Spleen (tissue), 11 donors: ENCODE results near the gene LYPD3. TPM values are rescaled to one million over a fixed set of nuclear protein-coding genes. Genes with fewer than 3 reads are reported as not detected.

Source experiments
- DNase-seq: peaks from one replicate; pipeline ENCODE4 v3.0.0-alpha.2; 2020
- H3K27ac ChIP-seq, 8 donors: fragments of 200-600 bp; sonication (generic) in 7 of 8; 1 replicate in 4 of 8; 2 replicates in 4 of 8; pipeline versions ENCODE4 v1.5.0 to v1.8.0; 2016 to 2021; ENCODE audit warnings: inconsistent platforms in 4 of 8, mild to moderate bottlenecking in 4 of 8, moderate library complexity in 1 of 8
- H3K27me3 ChIP-seq, 7 donors: fragments of 200-600 bp; sonication (generic) in 6 of 7; replicated peaks in 1 of 7; 1 replicate in 4 of 7; 2 replicates in 3 of 7; pipeline versions ENCODE4 v1.5.0 to v1.8.0; 2016 to 2021; ENCODE audit warnings: inconsistent platforms in 3 of 7, mild to moderate bottlenecking in 1 of 7
- H3K36me3 ChIP-seq, 6 donors: fragments of 200-600 bp; sonication (generic) in 5 of 6; 1 replicate in 4 of 6; 2 replicates in 2 of 6; pipeline versions ENCODE4 v1.5.0 to v1.8.0; 2016 to 2021; ENCODE audit warnings: inconsistent platforms in 2 of 6
- H3K4me1 ChIP-seq, 6 donors: fragments of 200-600 bp; sonication (generic) in 5 of 6; 1 replicate in 3 of 6; 2 replicates in 3 of 6; pipeline versions ENCODE4 v1.5.0 to v1.8.0; 2016 to 2021; ENCODE audit warnings: inconsistent platforms in 3 of 6
- H3K4me3 ChIP-seq, 8 donors: fragments of 200-600 bp; sonication (generic) in 7 of 8; 1 replicate in 4 of 8; 2 replicates in 4 of 8; pipeline versions ENCODE4 v1.5.0 to v1.8.0; 2016 to 2021; ENCODE audit warnings: inconsistent platforms in 4 of 8, mild to moderate bottlenecking in 4 of 8, moderate library complexity in 2 of 8
- H3K9me3 ChIP-seq, 8 donors: fragments of 200-600 bp; sonication (generic) in 7 of 8; 1 replicate in 4 of 8; 2 replicates in 4 of 8; pipeline versions ENCODE4 v1.5.0 to v1.8.0; 2016 to 2021; ENCODE audit warnings: inconsistent platforms in 4 of 8
- CTCF ChIP-seq, 11 experiments: fragments of 200-600 bp in 7 of 11; fragments of 450-650 bp in 4 of 11; sonication (generic) in 4 of 11; IDR thresholded peaks in 8 of 11; conservative IDR thresholded peaks in 3 of 11; 1 replicate in 7 of 11; 2 replicates in 4 of 11; pipeline versions ENCODE4 v1.4.0 to v1.8.0; 2016 to 2021; ENCODE audit warnings: antibody characterized with exemption in 11 of 11, inconsistent platforms in 4 of 11, mild to moderate bottlenecking in 1 of 11
- POLR2A ChIP-seq, 3 donors: fragments of 450-650 bp; IDR thresholded peaks; one replicate each; pipeline ENCODE4 v1.5.1; 2017; ENCODE audit warnings: antibody characterized with exemption in 3 of 3, mild to moderate bottlenecking in 1 of 3
- POLR2AphosphoS5 ChIP-seq, 3 donors: sonication (generic); formaldehyde crosslinking; IDR thresholded peaks; one replicate each; pipeline ENCODE4 v1.5.1; 2017; ENCODE audit warnings: antibody characterized with exemption in 3 of 3
- WGBS, 5 donors: extraction: QIAGEN DNeasy Blood & Tissue Kit in 3 of 5; methylation state at CpG; one replicate each; pipeline versions ENCODE4 v1.1.5 to v1.1.7; 2013 to 2018; 5-methylcytosine and 5-hydroxymethylcytosine counted together
- intact Hi-C: fragments of 100-400 bp; cut with DNase I; formaldehyde crosslinking; loops from one replicate; pipeline ENCODE4 v1.15.0; 2023; ENCODE audit warnings: low total_unique reads
- polyA plus RNA-seq, 3 donors: library from polyadenylated mRNA; stranded (reverse); fragments of 200-250 nt; gene quantifications; one replicate each; pipeline ENCODE4 v1.2.1, GENCODE V29; 2013
- total RNA-seq, 7 donors: library from RNA; depleted of rRNA in 3 of 7; stranded (reverse); fragments of >200 nt in 3 of 7; fragmentation: NEBNext Ultra II Directional in 4 of 7; extraction: Animal tissue kit (Norgen Biotek cat#: 25700) in 4 of 7; gene quantifications; one replicate each; pipeline versions ENCODE4 v1.1.0 to v1.2.1, GENCODE V29; 2016 to 2021
- donor health status: healthy with polysubstance abuse.
- donor health status: DM: no; HTN: no; CAD: no; lungs with moderate emphysema.
- donor health status: DM: no; HTN: no; CAD: no.
- donor health status: Bipolar disorder and iron deficiency.
- donor health status: healthy.
- donor health status: DM: no; HTN: no; CAD: no.
- donor health status: DM: yes; HTN: yes; CAD: no.

LYPD3 gene
- total and polyA plus RNA-seq, 10 donors, result 0.57 to 2.8 (median 1.5) TPM

- no peak for DNase-seq
- Histone ChIP-seq H3K4me1 (no peaks in the 10 kb centered on the region), H3K9me3 (peaks cover 0 to 18% (median 0%) of the 10 kb centered on the region in 8 donors), H3K27ac (no peak within 1 kb of the TSS), H3K4me3 (no peak within 1 kb of the TSS), H3K36me3 (no peaks in the 10 kb centered on the region), H3K27me3 (no peaks in the 10 kb centered on the region)
- 92 to 96% (median 94%) methylated on average over 20 to 21 of the region's 21 CpGs for WGBS, 5 donors
- no peak for TF ChIP-seq POLR2A (IDR thresholded peaks at IDR 0.05)
- no peak for TF ChIP-seq POLR2AphosphoS5 (IDR thresholded peaks at IDR 0.05)
- no peak for TF ChIP-seq CTCF (IDR thresholded peaks at IDR 0.05 in 8 of 11, conservative IDR thresholded peaks at IDR 0.05 in 3 of 11)
- intact Hi-C loops, result no loop called here
Measured at GRCh38 chr19:43414554-43414953, 50.9 kb downstream of the LYPD3 start, which contains the start of gene TEX101. Gene TEX101 (plus strand): TSS chr19:43414890. CDS start chr19:43415920, 1,030 bp downstream.

GRCh38 chr19:43412441-43412840 is 53.0 kb downstream of the LYPD3 start:
- Histone ChIP-seq H3K36me3 (no peaks in the 10 kb centered on the region), H3K27me3 (no peaks in the 10 kb centered on the region), H3K4me3 (no peak overlapping the region), H3K9me3 (peaks cover 0 to 23% (median 0%) of the 10 kb centered on the region in 8 donors), H3K27ac (no peak overlapping the region), H3K4me1 (no peaks in the 10 kb centered on the region)
- WGBS, 5 donors, result 80 to 84% (median 84%) methylated on average over 6 of the region's 6 CpGs
- TF ChIP-seq POLR2A (IDR thresholded peaks at IDR 0.05) (no peak), POLR2AphosphoS5 (IDR thresholded peaks at IDR 0.05) (no peak), CTCF (IDR thresholded peaks at IDR 0.05 in 8 of 11, conservative IDR thresholded peaks at IDR 0.05 in 3 of 11) (no peak)
- DNase-seq, result no peak
- intact Hi-C loops, result no loop called here

Other genes with a start within 250 kb of the LYPD3 start
- not detected for gene PSG9, start 196.1 kb downstream of the LYPD3 start, total RNA-seq
- not detected for gene PSG9, start 196.1 kb downstream of the LYPD3 start, polyA plus RNA-seq
- 100 to 1,000 TPM in 4 of 7 donors, 10 to 100 TPM in 3; 27.3 to 354 (median 133) TPM for gene CD177, start 111.9 kb downstream of the LYPD3 start, total RNA-seq
- gene CD177, start 111.9 kb downstream of the LYPD3 start, polyA plus RNA-seq, result 10 to 100 TPM in 1 of 3 donors, 1 to 10 TPM in 2; 2.3 to 13.1 (median 4.5) TPM
- gene TEX101, start 50.7 kb downstream of the LYPD3 start, total RNA-seq, result not detected
- gene TEX101, start 50.7 kb downstream of the LYPD3 start, polyA plus RNA-seq, result not detected
- gene PHLDB3, start 39.1 kb upstream of the LYPD3 start, total RNA-seq, result 10 to 100 TPM in 5 of 7 donors, 1 to 10 TPM in 2; 8.0 to 23.0 (median 14.8) TPM
- 10 to 100 TPM; 10.4 to 22.8 (median 17.4) TPM for gene PHLDB3, start 39.1 kb upstream of the LYPD3 start, polyA plus RNA-seq
- gene ETHE1, start 61.6 kb upstream of the LYPD3 start, total RNA-seq, result 10 to 100 TPM; 25.3 to 53.4 (median 34.6) TPM
- 10 to 100 TPM; 20.2 to 42.8 (median 35.3) TPM for gene ETHE1, start 61.6 kb upstream of the LYPD3 start, polyA plus RNA-seq
- 1 to 10 TPM in 5 of 7 donors, not detected in 2; 1.0 to 4.3 (median 2.4) TPM for gene ZNF575, start 67.6 kb upstream of the LYPD3 start, total RNA-seq
- gene ZNF575, start 67.6 kb upstream of the LYPD3 start, polyA plus RNA-seq, result 1 to 10 TPM in 1 of 3 donors, under 1 TPM in 2; 0.82 to 1.9 (median 0.87) TPM
- gene XRCC1, start 109.9 kb upstream of the LYPD3 start, total RNA-seq, result 10 to 100 TPM; 23.6 to 32.0 (median 26.0) TPM
- 10 to 100 TPM; 16.0 to 19.0 (median 16.4) TPM for gene XRCC1, start 109.9 kb upstream of the LYPD3 start, polyA plus RNA-seq
- 1 to 10 TPM; 2.0 to 8.7 (median 4.3) TPM for gene PINLYP, start 110.2 kb upstream of the LYPD3 start, total RNA-seq
- gene PINLYP, start 110.2 kb upstream of the LYPD3 start, polyA plus RNA-seq, result 10 to 100 TPM in 1 of 3 donors, 1 to 10 TPM in 2; 6.9 to 10.5 (median 9.6) TPM
- 10 to 100 TPM; 16.5 to 25.9 (median 20.9) TPM for gene IRGQ, start 130.5 kb upstream of the LYPD3 start, total RNA-seq
- gene IRGQ, start 130.5 kb upstream of the LYPD3 start, polyA plus RNA-seq, result 1 to 10 TPM; 3.1 to 3.9 (median 3.8) TPM
- 10 to 100 TPM in 5 of 7 donors, 1 to 10 TPM in 2; 8.1 to 12.9 (median 11.5) TPM for gene ZNF576, start 131.0 kb upstream of the LYPD3 start, total RNA-seq
- gene ZNF576, start 131.0 kb upstream of the LYPD3 start, polyA plus RNA-seq, result 10 to 100 TPM in 1 of 3 donors, 1 to 10 TPM in 2; 6.9 to 14.7 (median 9.8) TPM
- gene SRRM5, start 146.5 kb upstream of the LYPD3 start, total RNA-seq, result under 1 TPM; 0.32 to 0.94 (median 0.40) TPM
- gene SRRM5, start 146.5 kb upstream of the LYPD3 start, polyA plus RNA-seq, result under 1 TPM; 0.26 to 0.54 (median 0.52) TPM
- 10 to 100 TPM; 19.9 to 29.4 (median 26.2) TPM for gene ZNF428, start 154.0 kb upstream of the LYPD3 start, total RNA-seq
- 10 to 100 TPM; 36.0 to 54.7 (median 51.9) TPM for gene ZNF428, start 154.0 kb upstream of the LYPD3 start, polyA plus RNA-seq
- 1 to 10 TPM; 1.8 to 3.5 (median 2.0) TPM for gene CADM4, start 174.2 kb upstream of the LYPD3 start, total RNA-seq
- gene CADM4, start 174.2 kb upstream of the LYPD3 start, polyA plus RNA-seq, result 1 to 10 TPM in 2 of 3 donors, under 1 TPM in 1; 0.89 to 4.7 (median 2.2) TPM
- gene PLAUR, start 204.6 kb upstream of the LYPD3 start, total RNA-seq, result 10 to 100 TPM; 20.3 to 86.4 (median 41.7) TPM
- 10 to 100 TPM in 1 of 3 donors, 1 to 10 TPM in 2; 7.3 to 12.0 (median 8.7) TPM for gene PLAUR, start 204.6 kb upstream of the LYPD3 start, polyA plus RNA-seq